ENCODE results near the gene RND3.

The RND3 gene

GRCh38 chr2:150438654-150439053 lies 48.8 kb downstream of the RND3 start:
- DNase-seq, result no peak

GRCh38 chr2:150438041-150438440 lies 49.4 kb downstream of the RND3 start:
- DNase-seq, result no peak

DNA sequence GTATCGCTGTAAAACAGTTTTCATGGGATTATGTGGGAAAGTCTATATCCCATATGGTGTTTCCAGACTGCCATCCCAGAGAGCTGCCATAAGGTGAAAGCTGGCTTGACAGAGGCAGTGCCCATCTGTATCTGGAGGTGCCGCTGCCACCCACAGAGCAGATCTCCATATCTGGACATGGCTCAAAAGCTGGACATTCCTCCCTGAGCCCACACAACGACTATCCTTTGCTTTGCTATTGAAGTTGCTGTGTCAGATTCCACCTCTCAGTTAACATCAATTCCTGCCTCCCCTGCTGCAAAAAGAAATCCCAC lies 55.2 kb downstream of the RND3 start:
- DNase-seq, result no peak

DNA sequence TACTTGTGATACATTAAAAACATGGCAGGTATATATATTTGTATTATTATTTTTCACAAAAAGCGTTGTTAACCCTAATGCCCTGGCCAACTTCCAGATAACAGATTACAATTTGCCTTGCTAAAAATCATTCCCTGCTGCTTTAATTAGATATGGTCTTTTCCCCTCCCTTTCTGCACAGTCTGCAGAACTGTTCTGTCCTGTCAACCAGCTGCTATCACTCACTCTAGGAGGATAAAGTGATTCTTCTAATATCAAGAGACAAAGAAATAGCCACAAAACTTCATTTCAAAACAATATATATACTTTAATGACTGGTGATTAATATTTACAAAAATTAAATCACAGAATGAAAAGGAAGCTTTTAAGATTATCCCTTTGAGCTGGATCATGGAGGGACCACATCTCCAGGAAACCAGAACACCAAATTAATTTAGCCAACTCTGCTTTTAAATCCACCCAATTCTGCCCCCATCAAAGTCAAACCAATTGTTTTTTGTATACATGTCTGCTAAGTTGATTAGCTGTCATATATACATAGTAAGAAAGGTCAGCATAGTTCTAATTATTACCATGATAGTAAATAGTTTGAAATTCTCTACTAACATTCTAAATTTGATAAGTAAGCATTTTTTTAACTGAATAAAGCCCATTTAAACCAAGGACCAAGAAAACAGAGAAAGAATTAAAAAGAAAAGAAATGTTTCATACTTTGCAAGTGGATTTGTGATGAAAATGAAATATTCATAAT lies 55.7 kb downstream of the RND3 start:
- DNase-seq, result no peak

DNA sequence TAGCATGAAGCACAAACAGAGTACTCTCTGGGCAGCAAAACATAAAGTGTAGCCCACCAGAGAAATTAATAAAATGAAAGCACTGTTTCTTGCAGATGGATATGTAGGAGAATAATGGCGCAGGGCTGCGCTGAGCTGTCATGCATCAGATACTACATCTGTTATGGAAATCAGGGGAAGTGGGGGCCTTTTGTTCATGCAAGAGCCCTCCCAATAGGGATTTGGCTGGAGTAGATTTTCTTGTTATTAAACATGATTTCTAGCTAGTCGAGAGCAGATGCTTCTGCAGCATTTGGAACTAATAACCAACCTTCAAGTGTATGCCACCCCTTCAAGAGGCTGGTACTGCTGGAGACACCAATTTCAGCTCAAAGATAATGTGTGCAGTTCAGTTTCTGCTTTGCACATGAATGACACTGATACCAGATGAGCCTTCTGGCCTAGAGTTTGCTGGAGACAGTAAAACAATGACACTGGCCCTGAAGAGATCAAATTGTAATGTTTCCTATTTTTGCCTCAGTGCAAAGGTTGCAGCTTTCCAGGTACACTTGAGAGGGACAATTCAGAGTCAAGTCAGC lies 58.0 kb downstream of the RND3 start:
- DNase-seq, result no peak

GRCh38 chr2:150428641-150429040 lies 58.8 kb downstream of the RND3 start:
- DNase-seq, result no peak

- no peak for DNase-seq
Observed at GRCh38 chr2:150427298-150427697, 60.2 kb downstream of the RND3 start.

GRCh38 chr2:150426724-150427123 lies 60.7 kb downstream of the RND3 start:
- DNase-seq, result no peak

GRCh38 chr2:150426315-150426714 lies 61.2 kb downstream of the RND3 start:
- no peak for DNase-seq

- no peak for DNase-seq
Observed at GRCh38 chr2:150425121-150425955, 62.1 kb downstream of the RND3 start.

GRCh38 chr2:150424406-150424805 lies 63.1 kb downstream of the RND3 start:
- DNase-seq, result no peak

GRCh38 chr2:150421126-150421651 lies 66.3 kb downstream of the RND3 start:
- DNase-seq, result no peak

DNA sequence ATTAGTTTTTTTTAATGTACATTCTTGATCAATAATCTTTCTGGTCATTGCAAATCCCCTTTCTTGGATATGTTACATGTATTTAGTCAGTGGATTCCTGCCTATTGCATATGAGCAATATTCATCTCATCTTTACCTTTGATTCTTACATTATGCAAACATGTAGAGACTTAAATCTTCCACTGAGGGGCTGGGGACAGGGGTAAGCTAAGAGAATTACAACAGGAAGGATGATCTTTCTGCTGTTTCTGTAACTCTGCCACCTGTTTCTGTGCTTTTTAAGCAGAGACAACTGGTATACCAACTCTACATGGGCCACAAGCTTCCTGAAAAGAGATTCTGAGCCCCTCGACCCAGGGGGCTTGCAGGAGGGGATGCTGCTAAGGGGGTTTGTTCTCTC lies 68.6 kb downstream of the RND3 start:
- no peak for DNase-seq

All from amniotic stem cell (primary cell).